Progenitor cell of endocrine pancreas (in vitro differentiated cells): ENCODE measurements around the gene FABP7. TPM values are rescaled to one million over a fixed set of nuclear protein-coding genes. Genes with fewer than 3 reads are reported as not detected.

Experiments
- DNase-seq: peaks from one replicate; pipeline ENCODE4 v3.0.0; 2021; ENCODE audit warnings: low spot score; ENCODE audit not compliant: unreplicated experiment
- H3K27ac Mint-ChIP-seq: 2 replicates; pipeline ENCODE4 v1.8.0; 2021; ENCODE audit warnings: mild to moderate bottlenecking, moderate library complexity, mixed read lengths
- H3K27me3 Mint-ChIP-seq: 2 replicates; pipeline ENCODE4 v1.8.0; 2021; ENCODE audit warnings: mixed read lengths
- H3K36me3 Mint-ChIP-seq: 2 replicates; pipeline ENCODE4 v1.8.0; 2022; ENCODE audit warnings: mixed read lengths; ENCODE audit not compliant: insufficient read depth
- H3K4me1 Mint-ChIP-seq: 2 replicates; pipeline ENCODE4 v1.8.0; 2021; ENCODE audit warnings: low read depth, mixed read lengths
- H3K4me3 Mint-ChIP-seq: 2 replicates; pipeline ENCODE4 v1.8.0; 2021; ENCODE audit warnings: low read depth, mild to moderate bottlenecking, moderate library complexity, mixed read lengths
- H3K9me3 Mint-ChIP-seq: 2 replicates; pipeline ENCODE4 v1.8.0; 2021; ENCODE audit warnings: low read depth, mixed read lengths
- total RNA-seq: library from RNA; stranded (reverse); gene quantifications from 2 replicates; pipeline ENCODE4 v1.2.1, GENCODE V29; 2021
- TF ChIP-seq, protein P1 (sequence below): fragments of 200-600 bp; sonication (generic); IDR thresholded peaks from one replicate; pipeline ENCODE4 v1.5.0; 2021; ENCODE audit warnings: antibody characterized with exemption, mild to moderate bottlenecking; ENCODE audit not compliant: unreplicated experiment

FABP7 gene
- total RNA-seq, 1 donor from 2014 or later, result 7.2 TPM

DNA sequence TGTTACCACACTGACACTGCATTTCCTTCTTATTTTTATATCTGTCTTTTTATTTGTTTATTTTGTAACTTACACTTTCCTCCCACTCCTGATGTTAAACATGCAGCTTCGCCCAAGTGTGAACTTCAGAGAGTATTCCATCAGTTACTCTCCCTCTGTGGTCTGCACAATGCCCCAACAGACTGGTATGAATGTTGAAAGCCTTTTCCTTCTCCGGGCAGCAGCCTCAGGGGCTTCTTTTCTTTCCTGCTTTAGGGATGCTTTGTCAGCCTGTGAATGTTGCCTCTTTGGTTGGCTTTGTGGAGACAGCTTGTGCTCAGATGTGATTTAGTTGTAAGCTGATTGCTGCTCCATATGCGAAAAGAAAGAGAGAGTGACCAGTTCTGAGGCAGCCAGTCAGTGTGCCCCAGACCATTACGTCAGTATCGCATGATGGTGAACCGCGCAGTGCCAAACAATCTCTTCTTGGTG lies 53.5 kb downstream of the FABP7 start:
- DNase-seq, result no peak

More for the DNA sequence above, 53.5 kb downstream of the FABP7 start:
- TF ChIP-seq, protein P1, sequence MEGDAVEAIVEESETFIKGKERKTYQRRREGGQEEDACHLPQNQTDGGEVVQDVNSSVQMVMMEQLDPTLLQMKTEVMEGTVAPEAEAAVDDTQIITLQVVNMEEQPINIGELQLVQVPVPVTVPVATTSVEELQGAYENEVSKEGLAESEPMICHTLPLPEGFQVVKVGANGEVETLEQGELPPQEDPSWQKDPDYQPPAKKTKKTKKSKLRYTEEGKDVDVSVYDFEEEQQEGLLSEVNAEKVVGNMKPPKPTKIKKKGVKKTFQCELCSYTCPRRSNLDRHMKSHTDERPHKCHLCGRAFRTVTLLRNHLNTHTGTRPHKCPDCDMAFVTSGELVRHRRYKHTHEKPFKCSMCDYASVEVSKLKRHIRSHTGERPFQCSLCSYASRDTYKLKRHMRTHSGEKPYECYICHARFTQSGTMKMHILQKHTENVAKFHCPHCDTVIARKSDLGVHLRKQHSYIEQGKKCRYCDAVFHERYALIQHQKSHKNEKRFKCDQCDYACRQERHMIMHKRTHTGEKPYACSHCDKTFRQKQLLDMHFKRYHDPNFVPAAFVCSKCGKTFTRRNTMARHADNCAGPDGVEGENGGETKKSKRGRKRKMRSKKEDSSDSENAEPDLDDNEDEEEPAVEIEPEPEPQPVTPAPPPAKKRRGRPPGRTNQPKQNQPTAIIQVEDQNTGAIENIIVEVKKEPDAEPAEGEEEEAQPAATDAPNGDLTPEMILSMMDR, result no peak
- Mint-ChIP-seq H3K36me3 (no peaks in the 10 kb centered on the region), H3K4me1 (peaks cover 3% of the 10 kb centered on the region), H3K9me3 (no peaks in the 10 kb centered on the region), H3K27me3 (peaks cover 6% of the 10 kb centered on the region), H3K27ac (no peak overlapping the region), H3K4me3 (no peak overlapping the region)

Other genes starting within 250 kb of the FABP7 start
- 44.8 and 56.9 TPM in 2 replicates for gene PKIB, start 169.3 kb upstream of the FABP7 start, total RNA-seq
- gene SMPDL3A, start 9.5 kb downstream of the FABP7 start, total RNA-seq, result 8.6 and 11.0 TPM in 2 replicates
- 0.34 and 0.69 TPM in 2 replicates for gene CLVS2, start 216.5 kb downstream of the FABP7 start, total RNA-seq